ENCODE results near the gene NUDT8. TPM values are rescaled to one million over a fixed set of nuclear protein-coding genes. Genes with fewer than 3 reads are reported as not detected.

Gene NUDT8
- total RNA-seq, 1 experiment from 2014 or later = 18.1 TPM

DNA sequence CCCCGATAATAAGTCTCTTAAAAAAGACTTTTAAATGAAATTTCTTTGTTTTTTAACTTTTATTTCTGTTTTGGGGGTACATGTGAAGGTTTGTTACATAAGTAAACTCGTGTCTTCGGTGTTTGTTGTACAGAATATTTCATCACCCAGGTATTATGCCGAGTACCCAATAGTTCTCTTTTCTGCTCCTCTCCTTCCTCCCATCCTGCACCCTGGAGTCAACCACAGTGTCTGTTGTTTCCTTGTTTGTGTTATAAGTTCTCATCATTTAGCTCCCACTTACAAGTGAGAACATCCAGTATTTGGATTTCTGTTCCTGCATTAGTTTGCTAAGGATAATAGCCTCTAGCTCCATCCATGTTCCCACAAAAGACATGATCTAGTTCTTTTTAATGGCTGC, 47.7 kb downstream of the NUDT8 start:
- TSS peak; percentile 45 for BruUV-seq (replicated peaks)
- H3K4me1 Mint-ChIP-seq (ENCODE audit: low read depth, unreplicated experiment) = peaks cover 56% of the 10 kb centered on the region
- CTCF ChIA-PET = interaction anchor here (0.5 to 2.6 kb wide), 5 partner anchors 8 to 47 kb away, joined by 3 to 35 read pairs (median 3); no protein-coding TSS in a partner anchor
- no peak for DNase-seq
- no peaks in the 10 kb centered on the region for H3K27me3 Mint-ChIP-seq (ENCODE audit: insufficient read depth, unreplicated experiment)
- TF ChIP-seq, protein P1, sequence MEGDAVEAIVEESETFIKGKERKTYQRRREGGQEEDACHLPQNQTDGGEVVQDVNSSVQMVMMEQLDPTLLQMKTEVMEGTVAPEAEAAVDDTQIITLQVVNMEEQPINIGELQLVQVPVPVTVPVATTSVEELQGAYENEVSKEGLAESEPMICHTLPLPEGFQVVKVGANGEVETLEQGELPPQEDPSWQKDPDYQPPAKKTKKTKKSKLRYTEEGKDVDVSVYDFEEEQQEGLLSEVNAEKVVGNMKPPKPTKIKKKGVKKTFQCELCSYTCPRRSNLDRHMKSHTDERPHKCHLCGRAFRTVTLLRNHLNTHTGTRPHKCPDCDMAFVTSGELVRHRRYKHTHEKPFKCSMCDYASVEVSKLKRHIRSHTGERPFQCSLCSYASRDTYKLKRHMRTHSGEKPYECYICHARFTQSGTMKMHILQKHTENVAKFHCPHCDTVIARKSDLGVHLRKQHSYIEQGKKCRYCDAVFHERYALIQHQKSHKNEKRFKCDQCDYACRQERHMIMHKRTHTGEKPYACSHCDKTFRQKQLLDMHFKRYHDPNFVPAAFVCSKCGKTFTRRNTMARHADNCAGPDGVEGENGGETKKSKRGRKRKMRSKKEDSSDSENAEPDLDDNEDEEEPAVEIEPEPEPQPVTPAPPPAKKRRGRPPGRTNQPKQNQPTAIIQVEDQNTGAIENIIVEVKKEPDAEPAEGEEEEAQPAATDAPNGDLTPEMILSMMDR (IDR thresholded peaks at IDR 0.05; ENCODE audit: insufficient read depth in 1 of 2, low read depth in 1 of 2, low read length in 1 of 2, severe bottlenecking in 1 of 2, unreplicated experiment in 1 of 2) = no peak
- Histone ChIP-seq H3K27me3 (replicated peaks; ENCODE audit: control insufficient read depth, insufficient read depth, low read length) (no peaks in the 10 kb centered on the region), H3K9me3 (no peaks in the 10 kb centered on the region), H3K36me3 (ENCODE audit: control insufficient read depth, insufficient read depth, low read length) (peaks cover 19% of the 10 kb centered on the region), H3K4me3 (ENCODE audit: low read depth, low read length) (peak overlapping the region; percentile 87; the same call in 1 of the 2 replicates), H3K4me1 (peaks cover 58% of the 10 kb centered on the region)
- H3K36me3 Mint-ChIP-seq (ENCODE audit: insufficient read depth, unreplicated experiment) = peaks cover 59% of the 10 kb centered on the region
- peak overlapping the region; percentile 75 for H3K4me3 Mint-ChIP-seq (ENCODE audit: unreplicated experiment)
- intact Hi-C loops (cut with micrococcal nuclease; ENCODE audit: unreplicated experiment) = loop anchor here (5.0 to 10.0 kb wide), 2 partner anchors 230 to 337 kb away; partner anchors contain the start of gene POLD4
- no peaks in the 10 kb centered on the region for H3K9me3 Mint-ChIP-seq (ENCODE audit: unreplicated experiment)
- POLR2A ChIA-PET = interaction anchor here (0.8 to 2.4 kb wide), 3 partner anchors 8 to 180 kb away, joined by 4 to 16 read pairs (median 10); partner anchors contain the start of genes NUDT8 and PPP1CA
- peak overlapping the region; percentile 81 for H3K27ac Mint-ChIP-seq (ENCODE audit: unreplicated experiment)

DNA sequence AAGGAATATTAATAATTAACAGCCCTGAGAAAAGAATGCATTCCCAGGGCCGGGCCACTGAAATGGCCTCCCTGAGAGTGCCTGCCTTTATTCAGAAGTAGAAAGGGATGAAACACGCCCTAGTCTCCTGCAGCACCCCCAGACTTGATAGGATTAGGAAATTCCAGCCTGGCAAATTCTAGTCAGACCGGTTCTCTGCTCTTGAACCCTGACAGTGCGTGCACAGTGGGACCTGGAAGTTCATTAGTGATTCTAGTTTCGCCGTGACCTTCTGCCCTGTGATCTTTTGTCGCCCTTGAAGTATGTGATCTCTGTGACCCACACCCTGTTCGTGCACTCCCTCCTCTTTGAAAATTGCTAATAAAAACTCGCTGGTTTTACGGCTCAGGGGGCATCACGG, 48.3 kb downstream of the NUDT8 start:
- BruUV-seq (replicated peaks) = no TSS peak
- peak; percentile 93 to 96 for DNase-seq
- no peak overlapping the region for H3K4me3 ChIP-seq (ENCODE audit: low read depth, low read length)
- TF ChIP-seq, protein P1 (IDR thresholded peaks at IDR 0.05; ENCODE audit: insufficient read depth in 1 of 2, low read depth in 1 of 2, low read length in 1 of 2, severe bottlenecking in 1 of 2, unreplicated experiment in 1 of 2) = no peak
- intact Hi-C loops (cut with micrococcal nuclease; ENCODE audit: unreplicated experiment) = loop anchor here (1.0 to 10.0 kb wide), 5 partner anchors 9 to 337 kb away; partner anchors contain the start of genes CDK2AP2 and POLD4
- ChIA-PET POLR2A (no interaction called here), CTCF (interaction anchor here (2.6 kb wide), 1 partner anchor 8 kb away, joined by 35 read pairs; no protein-coding TSS in a partner anchor)
- peaks cover 14% of the 10 kb centered on the region for H3K36me3 ChIP-seq (ENCODE audit: control insufficient read depth, insufficient read depth, low read length)
- no peaks in the 10 kb centered on the region for H3K27me3 Mint-ChIP-seq (ENCODE audit: insufficient read depth, unreplicated experiment)
- H3K4me3 Mint-ChIP-seq (ENCODE audit: unreplicated experiment) = peak overlapping the region; percentile 75
- H3K4me1 Mint-ChIP-seq (ENCODE audit: low read depth, unreplicated experiment) = peaks cover 56% of the 10 kb centered on the region
- H3K36me3 Mint-ChIP-seq (ENCODE audit: insufficient read depth, unreplicated experiment) = peaks cover 54% of the 10 kb centered on the region
- no peaks in the 10 kb centered on the region for H3K9me3 Mint-ChIP-seq (ENCODE audit: unreplicated experiment)
- H3K9me3 ChIP-seq = no peaks in the 10 kb centered on the region
- H3K27me3 ChIP-seq (replicated peaks; ENCODE audit: control insufficient read depth, insufficient read depth, low read length) = no peaks in the 10 kb centered on the region
- H3K27ac Mint-ChIP-seq (ENCODE audit: unreplicated experiment) = peak overlapping the region; percentile 81
- H3K4me1 ChIP-seq = peaks cover 58% of the 10 kb centered on the region

DNA sequence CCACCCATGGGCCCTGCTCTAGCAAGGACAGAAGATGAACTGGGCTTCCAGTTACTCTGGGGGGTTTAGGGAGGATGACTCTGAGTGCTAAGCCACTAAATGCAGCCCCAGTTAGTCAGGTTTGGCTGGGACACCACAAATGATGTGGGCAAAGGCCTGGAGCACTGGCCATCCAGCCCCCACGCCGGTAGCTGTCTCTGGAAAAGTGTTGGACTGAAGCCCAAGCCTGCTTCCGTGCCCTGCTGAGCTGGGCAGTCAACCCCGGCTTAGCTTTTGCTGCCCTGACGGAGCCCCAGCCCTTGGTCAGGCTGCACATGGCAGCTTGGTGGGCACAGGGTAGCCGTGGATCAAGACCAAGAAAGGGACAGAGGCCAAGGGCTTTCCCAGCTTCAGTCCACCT, 51.8 kb downstream of the NUDT8 start:
- no peak for DNase-seq
- Mint-ChIP-seq H3K36me3 (ENCODE audit: insufficient read depth, unreplicated experiment) (peaks cover 20% of the 10 kb centered on the region), H3K27me3 (ENCODE audit: insufficient read depth, unreplicated experiment) (no peaks in the 10 kb centered on the region), H3K4me3 (ENCODE audit: unreplicated experiment) (no peak overlapping the region), H3K27ac (ENCODE audit: unreplicated experiment) (no peak overlapping the region), H3K4me1 (ENCODE audit: low read depth, unreplicated experiment) (peaks cover 58% of the 10 kb centered on the region), H3K9me3 (ENCODE audit: unreplicated experiment) (no peaks in the 10 kb centered on the region)
- H3K36me3 ChIP-seq (ENCODE audit: control insufficient read depth, insufficient read depth, low read length) = no peaks in the 10 kb centered on the region
- intact Hi-C loops (cut with micrococcal nuclease; ENCODE audit: unreplicated experiment) = no loop called here
- peaks cover 60% of the 10 kb centered on the region for H3K4me1 ChIP-seq
- ChIA-PET POLR2A (interaction anchor here (0.6 kb wide), 1 partner anchor 923 kb away, joined by 3 read pairs; no protein-coding TSS in a partner anchor), CTCF (interaction anchor here (1.2 to 1.6 kb wide), 3 partner anchors 15 to 176 kb away, joined by 3 to 10 read pairs (median 4); partner anchors contain the start of genes NUDT8 and PPP1CA)
- no peak overlapping the region for H3K4me3 ChIP-seq (ENCODE audit: low read depth, low read length)
- TF ChIP-seq, protein P1 (IDR thresholded peaks at IDR 0.05; ENCODE audit: insufficient read depth in 1 of 2, low read depth in 1 of 2, low read length in 1 of 2, severe bottlenecking in 1 of 2, unreplicated experiment in 1 of 2) = no peak
- no peaks in the 10 kb centered on the region for H3K9me3 ChIP-seq
- H3K27me3 ChIP-seq (replicated peaks; ENCODE audit: control insufficient read depth, insufficient read depth, low read length) = no peaks in the 10 kb centered on the region
- no TSS peak for BruUV-seq (replicated peaks)

Other genes starting within 250 kb of the NUDT8 start
- gene RAD9A, start 238.0 kb downstream of the NUDT8 start, total RNA-seq (2022) = 55.1 and 63.5 TPM in 2 replicates
- gene PPP1CA, start 228.1 kb downstream of the NUDT8 start, total RNA-seq (2022) = 384 and 389 TPM in 2 replicates
- 0.26 TPM in 1 of 2 replicates, not detected in the other for gene TBC1D10C, start 225.9 kb downstream of the NUDT8 start, total RNA-seq (2022)
- 0.09 and 0.28 TPM in 2 replicates for gene CARNS1, start 214.3 kb downstream of the NUDT8 start, total RNA-seq (2022)
- gene RPS6KB2, start 201.4 kb downstream of the NUDT8 start, total RNA-seq (2022) = 109 and 116 TPM in 2 replicates
- 0.27 TPM in 1 of 2 replicates, not detected in the other for gene PTPRCAP, start 192.3 kb downstream of the NUDT8 start, total RNA-seq (2022)
- 172 and 176 TPM in 2 replicates for gene CORO1B, start 186.5 kb downstream of the NUDT8 start, total RNA-seq (2022)
- gene GPR152, start 177.2 kb downstream of the NUDT8 start, total RNA-seq (2022) = not detected in 2 replicates
- not detected in 2 replicates for gene CABP4, start 174.6 kb downstream of the NUDT8 start, total RNA-seq (2022)
- 47.9 and 52.2 TPM in 2 replicates for gene TMEM134, start 160.7 kb downstream of the NUDT8 start, total RNA-seq (2022)
- 110 and 112 TPM in 2 replicates for gene AIP, start 146.9 kb downstream of the NUDT8 start, total RNA-seq (2022)
- gene PITPNM1, start 124.6 kb downstream of the NUDT8 start, total RNA-seq (2022) = 65.0 and 78.3 TPM in 2 replicates
- 96.1 and 99.4 TPM in 2 replicates for gene CDK2AP2, start 121.8 kb downstream of the NUDT8 start, total RNA-seq (2022)
- not detected in 2 replicates for gene CABP2, start 106.5 kb downstream of the NUDT8 start, total RNA-seq (2022)
- gene GSTP1, start 46.1 kb downstream of the NUDT8 start, total RNA-seq (2022) = 1,799 and 1,911 TPM in 2 replicates
- gene NDUFV1, start 23.0 kb downstream of the NUDT8 start, total RNA-seq (2022) = 358 and 375 TPM in 2 replicates
- not detected in 2 replicates for gene TBX10, start 9.8 kb upstream of the NUDT8 start, total RNA-seq (2022)
- gene ACY3, start 20.8 kb upstream of the NUDT8 start, total RNA-seq (2022) = 2.4 and 4.2 TPM in 2 replicates
- gene ALDH3B2, start 44.7 kb upstream of the NUDT8 start, total RNA-seq (2022) = 0.26 and 0.54 TPM in 2 replicates